Right ventricle myocardium superior (tissue), 1 donor: ENCODE data around the gene PARS2. TPM values are rescaled to one million over a fixed set of nuclear protein-coding genes. Genes with fewer than 3 reads are reported as not detected.
A peak's percentile ranks its signal among the peaks of the same experiment; 100 is the strongest.

Experiments used
- ATAC-seq: fragments of 200-7000 bp; cut with Tn5 transposase; one replicate; pipeline ENCODE4 v1.9.1; 2020; ENCODE audit warnings: mild to moderate bottlenecking; ENCODE audit not compliant: poor library complexity
- DNase-seq: peaks from one replicate; pipeline ENCODE4 v3.0.0-alpha.2; 2020
- intact Hi-C: fragments of 100-400 bp; cut with DNase I; formaldehyde crosslinking; loops from one replicate; pipeline ENCODE4 v1.11.2; 2022
- total RNA-seq: library from RNA; stranded (reverse); fragmentation: NEBNext Ultra II Directional; extraction: Animal tissue kit (Norgen Biotek cat#: 25700); gene quantifications from one replicate; pipeline ENCODE4 v1.2.1, GENCODE V29; 2021
- donor health status: DM: no; HTN: yes; CAD: no; lungs with severe emphysema.

PARS2 gene
- total RNA-seq, 1 donor from 2014 or later = 4.0 TPM

DNA sequence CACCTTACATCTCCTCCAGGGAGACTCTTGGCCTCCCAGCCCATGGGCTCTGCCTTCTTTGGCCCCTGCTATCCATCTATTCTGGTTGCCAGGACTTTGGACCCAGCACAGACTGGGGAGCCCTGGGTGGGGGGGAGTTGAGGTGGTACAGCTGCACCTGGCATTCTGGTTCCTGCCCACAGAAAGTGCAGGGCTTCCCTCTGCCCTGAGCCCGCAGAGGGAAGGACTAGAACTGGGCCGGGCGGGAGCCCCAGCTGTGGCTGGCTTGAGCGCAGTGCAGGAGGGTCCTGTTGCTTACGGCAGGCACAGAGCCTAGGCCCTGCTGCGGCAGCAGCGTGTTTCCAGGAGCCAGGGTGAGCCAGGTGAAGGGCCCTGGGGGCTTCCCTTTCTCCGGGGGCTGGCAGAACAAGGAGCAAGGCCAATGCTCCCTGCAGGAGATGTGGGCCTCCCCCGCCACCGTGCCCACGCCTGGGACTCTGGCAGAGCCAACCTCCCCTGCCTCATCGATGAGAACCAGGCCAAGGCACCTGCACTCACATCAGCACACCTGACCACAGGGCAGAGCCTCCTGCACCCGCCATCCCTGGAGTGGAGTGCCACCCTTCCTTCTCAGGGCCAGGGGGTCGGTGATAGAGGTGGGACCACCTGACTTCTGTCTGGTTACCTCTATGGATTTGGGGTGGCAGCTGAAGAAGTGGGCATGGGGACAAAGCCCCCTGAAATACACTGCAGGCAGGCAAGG, 16.1 kb downstream of the PARS2 start:
- intact Hi-C loops = no loop called here
- ATAC-seq (no peak), DNase-seq (no peak)

GRCh38 chr1:54745864-54746263, 18.5 kb downstream of the PARS2 start:
- DNase-seq (no peak), ATAC-seq (no peak)
- intact Hi-C loops = no loop called here

DNA sequence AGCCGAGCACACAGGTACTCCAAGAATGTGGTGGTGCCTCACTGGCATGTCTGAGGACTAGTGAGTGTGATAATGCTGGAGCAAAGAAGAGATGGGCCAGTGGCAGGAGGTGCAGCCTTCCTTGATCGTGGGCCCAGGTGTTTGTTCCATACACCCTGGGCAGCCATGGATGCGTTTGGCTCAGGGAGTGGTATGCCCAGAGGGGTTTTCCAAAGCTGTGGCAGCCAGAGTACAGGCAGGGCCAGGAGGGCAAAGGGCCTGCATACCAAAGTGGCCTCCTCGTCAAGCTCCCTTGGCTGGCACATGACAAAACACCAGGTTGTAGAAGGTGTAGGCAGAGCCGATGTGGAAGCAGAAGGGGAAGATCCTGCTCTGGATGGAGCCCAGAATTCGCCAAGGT, 19.0 kb downstream of the PARS2 start:
- no peak for DNase-seq
- no peak for ATAC-seq
- intact Hi-C loops = no loop called here

DNA sequence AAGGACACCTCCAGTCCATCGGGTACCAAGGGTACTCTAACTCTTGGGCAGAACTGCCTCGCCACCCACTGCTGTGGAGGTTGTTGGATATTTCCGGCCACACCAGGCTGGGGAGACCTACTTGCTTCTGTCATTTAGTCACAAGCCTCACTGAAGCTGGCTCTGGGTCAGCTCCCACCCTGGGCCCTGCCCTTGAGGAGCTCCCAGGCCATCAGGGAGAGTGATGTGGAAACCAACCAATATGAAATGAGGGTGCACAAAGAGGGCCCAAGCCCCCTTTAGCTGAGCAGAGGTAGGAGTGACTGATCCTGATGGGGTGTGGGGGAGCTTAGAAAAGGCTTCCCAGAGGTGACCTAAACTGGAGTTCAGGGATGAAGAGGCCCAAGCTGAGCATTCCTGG, 19.6 kb downstream of the PARS2 start:
- no peak for ATAC-seq
- no peak for DNase-seq
- intact Hi-C loops = no loop called here

GRCh38 chr1:54743416-54744226, 20.7 kb downstream of the PARS2 start:
- ATAC-seq (no peak), DNase-seq (no peak)
- intact Hi-C loops = no loop called here

DNA sequence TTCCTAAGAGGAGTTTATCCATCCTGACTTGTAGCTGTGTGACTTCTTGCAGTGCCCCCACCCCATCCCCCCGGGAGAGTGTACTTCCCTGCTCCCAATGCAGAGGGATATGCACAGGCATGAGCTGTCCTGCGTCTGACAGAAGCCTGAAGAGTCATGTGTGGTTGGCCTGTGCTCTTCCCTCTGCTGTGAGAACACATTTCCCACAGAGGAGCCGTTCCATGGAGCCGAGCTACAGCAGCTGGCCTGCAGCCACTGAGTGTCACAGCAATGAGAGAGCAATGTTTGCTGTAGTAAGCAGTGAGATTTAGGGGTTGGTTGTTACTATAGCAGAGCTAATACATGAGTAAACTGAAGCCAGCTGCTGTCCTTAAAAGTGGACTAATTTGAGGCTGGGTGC, 22.0 kb downstream of the PARS2 start:
- no peak for DNase-seq
- no peak for ATAC-seq
- intact Hi-C loops = no loop called here

GRCh38 chr1:54741531-54741930, 22.8 kb downstream of the PARS2 start:
- no peak for ATAC-seq
- no peak for DNase-seq
- intact Hi-C loops = no loop called here

DNA sequence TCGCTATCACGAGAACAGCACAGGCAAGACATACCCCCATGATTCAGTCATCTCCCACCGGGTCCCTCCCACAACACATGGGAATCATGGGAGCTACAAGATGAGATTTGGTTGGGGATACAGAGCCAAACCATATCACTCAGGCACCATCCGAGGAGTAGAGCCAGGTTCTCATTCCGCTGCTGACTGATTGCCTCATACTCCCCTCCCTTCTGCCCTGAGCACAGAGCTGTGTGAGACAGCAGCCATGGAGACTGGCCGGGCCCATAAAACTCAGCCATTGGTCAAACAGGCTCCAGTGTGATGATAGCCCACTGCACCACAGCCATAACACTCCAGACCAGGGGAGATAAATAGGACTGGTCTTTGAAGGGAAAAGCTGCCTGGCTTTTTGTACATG, 26.1 kb downstream of the PARS2 start:
- DNase-seq = no peak
- intact Hi-C loops = no loop called here
- ATAC-seq = no peak

- intact Hi-C loops = no loop called here
- DNase-seq (no peak), ATAC-seq (no peak)
Observed at GRCh38 chr1:54736685-54737084, 27.6 kb downstream of the PARS2 start.

GRCh38 chr1:54728027-54728426, 36.3 kb downstream of the PARS2 start:
- ATAC-seq = no peak
- intact Hi-C loops = no loop called here
- DNase-seq = no peak

- intact Hi-C loops = no loop called here
Observed at GRCh38 chr1:54724771-54725170, 39.6 kb downstream of the PARS2 start.

DNA sequence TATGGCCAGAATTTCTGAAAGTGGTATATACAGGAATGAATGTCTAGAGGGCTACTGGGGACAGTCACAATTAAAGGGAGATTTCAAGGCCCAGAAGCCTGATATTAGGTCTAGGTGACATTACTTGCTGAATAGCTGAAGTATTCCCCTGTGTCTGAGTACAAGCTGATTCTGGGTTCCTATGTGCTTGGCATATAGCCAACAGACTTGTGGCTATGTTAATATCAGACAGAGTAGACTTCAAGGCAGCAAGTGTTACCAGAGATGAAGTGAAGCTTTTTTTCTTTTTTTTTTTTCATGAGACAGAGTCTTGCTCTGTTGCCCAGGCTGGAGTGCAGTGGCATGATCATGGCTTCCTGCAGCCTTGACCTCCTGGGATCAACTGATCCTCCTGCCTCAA, 40.3 kb downstream of the PARS2 start:
- no peak for ATAC-seq
- intact Hi-C loops = no loop called here
- DNase-seq = no peak

More at GRCh38 chr1:54724771-54725170, 39.6 kb downstream of the PARS2 start:
- ATAC-seq (no peak), DNase-seq (no peak)

DNA sequence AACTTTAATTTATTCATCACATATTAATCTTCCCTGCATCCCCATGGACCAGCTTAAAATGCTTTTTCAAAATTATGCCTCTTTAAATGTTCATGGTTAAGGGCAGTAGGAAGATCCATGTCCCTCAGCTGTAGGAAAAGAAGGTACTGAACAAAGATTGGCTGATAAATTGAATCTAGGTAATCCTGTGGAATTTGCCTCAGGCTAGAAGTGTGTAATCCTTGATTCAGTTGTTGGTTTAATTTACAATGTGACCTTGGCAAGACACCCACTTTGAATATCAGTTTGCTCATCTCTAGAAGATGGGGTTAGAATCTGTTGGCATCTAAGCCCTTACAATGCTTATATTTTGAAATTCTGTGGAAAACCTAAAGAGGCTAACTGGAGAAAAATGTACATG, 42.6 kb downstream of the PARS2 start:
- no peak for DNase-seq
- no peak for ATAC-seq
- intact Hi-C loops = no loop called here

DNA sequence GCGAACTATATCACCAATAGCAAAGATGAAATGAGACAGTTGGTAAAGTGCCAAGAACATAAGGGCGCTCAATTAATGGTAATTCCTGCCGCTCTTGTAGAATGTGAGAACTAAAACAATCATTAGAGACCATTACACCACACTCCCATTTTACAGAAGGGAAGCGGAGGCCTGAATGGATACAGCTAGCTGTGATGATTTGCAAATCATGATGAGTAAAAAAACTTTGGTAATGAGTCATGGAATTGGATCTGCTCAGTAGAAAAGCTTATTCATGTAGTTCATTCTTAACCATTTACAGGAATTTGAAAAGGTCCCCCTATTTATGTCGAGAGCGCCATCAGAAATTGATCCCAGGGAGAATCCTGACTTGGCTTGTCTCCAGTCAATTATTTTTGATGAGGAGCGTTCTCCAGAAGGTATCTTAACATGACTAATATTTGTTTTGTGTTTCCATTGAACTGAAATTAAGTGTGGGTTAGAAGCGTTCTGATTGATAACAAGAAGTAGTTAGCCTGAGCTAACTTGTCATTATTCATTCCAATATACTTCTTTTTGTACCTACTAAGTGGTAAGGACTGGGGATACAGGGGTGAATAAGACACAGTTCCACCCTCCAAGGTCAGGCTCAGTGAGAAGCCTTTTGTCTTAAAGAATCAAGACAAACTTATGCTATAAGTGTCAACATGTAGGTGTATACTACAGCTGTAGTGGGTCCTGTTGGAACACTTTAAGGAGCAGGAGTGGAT, 47.9 kb downstream of the PARS2 start:
- intact Hi-C loops = no loop called here
- DNase-seq (no peak), ATAC-seq (no peak)

DNA sequence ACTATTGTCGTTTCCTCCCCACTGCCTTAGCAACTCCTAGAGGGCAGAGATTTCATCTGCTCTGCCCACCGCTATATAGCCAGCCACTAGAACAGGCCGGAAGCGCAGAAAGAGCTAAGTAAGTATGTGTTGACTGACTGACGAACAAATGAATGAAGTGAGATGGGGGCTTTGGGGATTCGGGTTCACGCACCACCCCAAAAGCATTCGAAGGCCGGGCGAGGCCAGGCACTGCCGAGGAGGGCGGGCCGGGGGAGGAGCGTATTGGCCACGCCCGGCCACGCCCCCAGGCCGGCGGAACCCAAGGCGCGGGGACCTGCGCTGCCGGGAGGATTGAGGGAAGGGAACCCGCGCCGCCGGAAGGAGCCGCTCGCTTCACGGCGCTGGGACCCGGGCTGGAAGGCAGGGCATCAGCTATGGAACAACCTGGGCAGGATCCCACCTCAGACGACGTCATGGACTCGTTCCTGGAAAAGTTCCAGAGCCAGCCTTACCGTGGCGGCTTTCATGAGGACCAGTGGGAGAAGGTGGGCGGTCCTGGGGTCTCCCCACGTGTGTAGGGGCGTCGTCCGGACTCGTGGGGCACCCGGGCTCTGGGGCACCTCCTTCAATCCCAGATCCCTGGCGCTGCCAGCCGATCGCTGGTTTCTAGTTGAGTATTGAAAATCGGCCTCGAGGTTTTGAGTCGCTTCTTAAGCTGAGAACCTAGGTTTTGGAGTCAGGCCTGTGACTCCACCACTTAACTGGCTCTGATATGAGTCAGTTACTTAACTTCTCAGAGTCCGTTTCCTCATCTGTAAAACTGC, 48.6 kb downstream of the PARS2 start, which contains the start of gene TTC4:
Gene TTC4, plus strand, starts transcription at position 369 of the 806 bp plus-strand sequence. Its CDS starts 48 bp downstream, at position 417.
- ATAC-seq = peak; percentile 100
- peak; percentile 90 for DNase-seq
- intact Hi-C loops = no loop called here

DNA sequence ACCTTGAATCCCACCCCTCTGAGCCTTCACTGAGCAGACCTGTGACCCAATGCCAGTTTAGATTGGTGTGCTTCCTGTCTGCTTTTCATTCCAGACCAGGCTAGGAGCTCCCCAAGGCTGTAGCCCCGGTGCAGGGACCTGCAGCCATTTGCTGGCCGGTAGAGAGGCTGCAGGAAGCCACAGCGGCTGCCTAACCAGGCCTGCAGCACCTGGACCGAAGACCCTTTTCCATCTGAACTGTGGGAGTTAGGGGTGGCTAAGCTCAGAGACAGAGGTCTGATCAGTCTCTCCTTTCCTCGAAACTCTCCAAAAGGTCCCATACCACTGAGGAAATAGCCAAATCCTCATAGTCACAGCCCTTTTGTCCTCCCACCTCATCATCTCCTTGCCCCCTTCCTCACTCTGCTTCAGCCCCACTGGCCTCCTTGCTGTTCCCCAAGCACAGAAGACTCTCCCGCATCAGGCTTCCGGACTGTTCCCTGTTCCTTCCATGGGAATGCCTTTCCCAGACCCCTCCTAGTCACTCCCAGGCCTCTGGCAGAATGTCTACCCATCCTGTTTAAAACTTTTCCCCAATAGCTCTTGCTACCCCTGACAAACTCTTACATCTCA, 49.3 kb downstream of the PARS2 start:
- intact Hi-C loops = no loop called here
- DNase-seq (no peak), ATAC-seq (peak; percentile 15)

- ATAC-seq (no peak), DNase-seq (no peak)
- intact Hi-C loops = no loop called here
Observed at GRCh38 chr1:54711536-54711935, 52.8 kb downstream of the PARS2 start.

- no peak for ATAC-seq
- intact Hi-C loops = no loop called here
- DNase-seq = no peak
Observed at GRCh38 chr1:54710841-54711240, 53.5 kb downstream of the PARS2 start.
